Esophagus squamous epithelium (tissue), 4 donors: Measurements from ENCODE around the gene SH3GLB1.

Experiments used
- POLR2A ChIP-seq, 4 donors: fragments of 450-650 bp; IDR thresholded peaks; one replicate each; pipeline ENCODE4 v1.6.1; 2017; ENCODE audit warnings: antibody characterized with exemption in 4 of 4, mild to moderate bottlenecking in 4 of 4, moderate library complexity in 3 of 4
- TF ChIP-seq, protein P1 (sequence below), 6 experiments: fragments of 450-650 bp in 4 of 6; fragments of 200-600 bp in 2 of 6; sonication (generic) in 2 of 6; IDR thresholded peaks; one replicate each; pipeline ENCODE4 v1.5.1; 2016 to 2019; ENCODE audit warnings: antibody characterized with exemption in 6 of 6, mild to moderate bottlenecking in 4 of 6, moderate library complexity in 4 of 6

- TF ChIP-seq, protein P1, sequence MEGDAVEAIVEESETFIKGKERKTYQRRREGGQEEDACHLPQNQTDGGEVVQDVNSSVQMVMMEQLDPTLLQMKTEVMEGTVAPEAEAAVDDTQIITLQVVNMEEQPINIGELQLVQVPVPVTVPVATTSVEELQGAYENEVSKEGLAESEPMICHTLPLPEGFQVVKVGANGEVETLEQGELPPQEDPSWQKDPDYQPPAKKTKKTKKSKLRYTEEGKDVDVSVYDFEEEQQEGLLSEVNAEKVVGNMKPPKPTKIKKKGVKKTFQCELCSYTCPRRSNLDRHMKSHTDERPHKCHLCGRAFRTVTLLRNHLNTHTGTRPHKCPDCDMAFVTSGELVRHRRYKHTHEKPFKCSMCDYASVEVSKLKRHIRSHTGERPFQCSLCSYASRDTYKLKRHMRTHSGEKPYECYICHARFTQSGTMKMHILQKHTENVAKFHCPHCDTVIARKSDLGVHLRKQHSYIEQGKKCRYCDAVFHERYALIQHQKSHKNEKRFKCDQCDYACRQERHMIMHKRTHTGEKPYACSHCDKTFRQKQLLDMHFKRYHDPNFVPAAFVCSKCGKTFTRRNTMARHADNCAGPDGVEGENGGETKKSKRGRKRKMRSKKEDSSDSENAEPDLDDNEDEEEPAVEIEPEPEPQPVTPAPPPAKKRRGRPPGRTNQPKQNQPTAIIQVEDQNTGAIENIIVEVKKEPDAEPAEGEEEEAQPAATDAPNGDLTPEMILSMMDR (IDR thresholded peaks at IDR 0.05): no peak
- TF ChIP-seq POLR2A (IDR thresholded peaks at IDR 0.05): no peak
These were observed 4.5 kb downstream of the SH3GLB1 start for GRCh38 chr1:86708920-86709319.
